A673 (cell line): ENCODE results near the gene SEZ6L. TPM values are rescaled to one million over a fixed set of nuclear protein-coding genes. Genes with fewer than 3 reads are reported as not detected.

Experiments
- BruUV-seq: library from RNA; stranded (reverse); fragments of 400-500 nt; replicated peaks from 2 replicates; lab custom pipeline; 2021; lab: Mats Ljungman, UMichigan
- CTCF ChIA-PET: fragments of 300-600 bp; sonication (Branson Sonifier 250); formaldehyde crosslinking; loops from one replicate; lab custom pipeline; 2022; ENCODE audit warnings: antibody characterized with exemption; lab: Charles Lee
- POLR2A ChIA-PET: fragments of 300-600 bp; sonication (Branson Sonifier 250); formaldehyde crosslinking; loops from one replicate; lab custom pipeline; 2022; ENCODE audit warnings: antibody characterized with exemption; ENCODE audit not compliant: low non-redundant PET; lab: Charles Lee
- DNase-seq: peaks from one replicate; pipeline ENCODE4 v3.0.0-alpha.2; 2015; ENCODE audit warnings: low spot score
- H3K27ac ChIP-seq: fragments of 200-600 bp; sonication (generic); 2 replicates; pipeline ENCODE4 v1.5.1; 2016; ENCODE audit warnings: mixed run types, low read depth, mild to moderate bottlenecking, mixed read lengths, antibody characterized with exemption, low read length; ENCODE audit not compliant: poor library complexity, severe bottlenecking
- H3K27me3 ChIP-seq: fragments of 200-600 bp; sonication (generic); replicated peaks from 2 replicates; pipeline ENCODE4 v1.6.1; 2017; ENCODE audit warnings: mixed run types, low read depth, mild to moderate bottlenecking, mixed read lengths, antibody characterized with exemption, low read length; ENCODE audit not compliant: insufficient read depth, poor library complexity
- H3K36me3 ChIP-seq: fragments of 200-600 bp; sonication (generic); 2 replicates; pipeline ENCODE4 v1.6.1; 2016; ENCODE audit warnings: mixed run types, mild to moderate bottlenecking, mixed read lengths, antibody characterized with exemption, low read length; ENCODE audit not compliant: insufficient read depth, poor library complexity, severe bottlenecking
- H3K4me1 ChIP-seq: fragments of 200-600 bp; sonication (generic); 2 replicates; pipeline ENCODE4 v1.6.1; 2017; ENCODE audit warnings: mixed run types, mild to moderate bottlenecking, mixed read lengths, antibody characterized with exemption, low read length; ENCODE audit not compliant: insufficient read depth, poor library complexity, severe bottlenecking
- H3K4me3 ChIP-seq: fragments of 200-600 bp; sonication (generic); 2 replicates; pipeline ENCODE4 v1.5.1; 2016; ENCODE audit warnings: low read depth, mixed run types, mild to moderate bottlenecking, mixed read lengths, low read length; ENCODE audit not compliant: poor library complexity, severe bottlenecking
- H3K9me3 ChIP-seq: fragments of 200-600 bp; sonication (generic); 2 replicates; pipeline ENCODE4 v1.6.1; 2016; ENCODE audit warnings: mixed run types, low read depth, mild to moderate bottlenecking, mixed read lengths, antibody characterized with exemption, low read length; ENCODE audit not compliant: poor library complexity, severe bottlenecking
- CTCF ChIP-seq: fragments of 300-800, 200-600 bp; sonication (generic); conservative IDR thresholded peaks from 2 replicates; pipeline ENCODE4 v1.5.1; 2017; ENCODE audit warnings: low read depth, mild to moderate bottlenecking, antibody characterized with exemption, low read length, moderate library complexity, mixed read lengths
- EZH2 ChIP-seq: fragments of 200-600 bp; sonication (generic); IDR thresholded peaks from 2 replicates; pipeline ENCODE4 v1.6.1; 2017; ENCODE audit warnings: borderline replicate concordance, low read depth, mild to moderate bottlenecking, mixed read lengths, antibody characterized with exemption, low read length; ENCODE audit not compliant: poor library complexity, severe bottlenecking
- intact Hi-C: fragments of 100-400 bp; cut with micrococcal nuclease; formaldehyde crosslinking; loops from one replicate; pipeline ENCODE4 v1.10.0; 2022; ENCODE audit not compliant: unreplicated experiment
- total RNA-seq: library from RNA; stranded (reverse); gene quantifications from 2 replicates; pipeline ENCODE4 v1.2.3, GENCODE V29; 2021

SEZ6L gene
- total RNA-seq, 1 experiment from 2014 or later, result 6.3 TPM

- no peak for DNase-seq
- intact Hi-C loops, result loop anchor here (10.0 kb wide), 1 partner anchor 112 kb away; no protein-coding TSS in a partner anchor
- POLR2A ChIA-PET, result interaction anchor here (0.6 kb wide), 1 partner anchor 77 kb away, joined by 4 read pairs; no protein-coding TSS in a partner anchor
- Histone ChIP-seq H3K27ac (no peak overlapping the region), H3K4me1 (peaks cover 6% of the 10 kb centered on the region), H3K9me3 (no peaks in the 10 kb centered on the region), H3K27me3 (peaks cover 25% of the 10 kb centered on the region), H3K36me3 (no peaks in the 10 kb centered on the region), H3K4me3 (no peak overlapping the region)
- CTCF ChIA-PET, result no interaction called here
- TF ChIP-seq CTCF (no peak), EZH2 (no peak)
- BruUV-seq, result no TSS peak
Measured at GRCh38 chr22:26127126-26127525, 42.1 kb upstream of the SEZ6L start.

GRCh38 chr22:26127556-26127955 is 41.7 kb upstream of the SEZ6L start:
- H3K27ac ChIP-seq, result no peak overlapping the region
- TF ChIP-seq CTCF, result no peak
- BruUV-seq, result no TSS peak
- H3K4me1 ChIP-seq, result peaks cover 2% of the 10 kb centered on the region
- H3K4me3 ChIP-seq, result no peak overlapping the region
- H3K27me3 ChIP-seq, result peaks cover 29% of the 10 kb centered on the region
- no peaks in the 10 kb centered on the region for H3K9me3 ChIP-seq
- H3K36me3 ChIP-seq, result no peaks in the 10 kb centered on the region
- intact Hi-C loops, result loop anchor here (10.0 kb wide), 1 partner anchor 113 kb away; no protein-coding TSS in a partner anchor
- POLR2A ChIA-PET, result no interaction called here
- CTCF ChIA-PET, result no interaction called here
- no peak for DNase-seq

- H3K27me3 ChIP-seq, result peaks cover 30% of the 10 kb centered on the region
- CTCF ChIA-PET, result no interaction called here
- BruUV-seq, result no TSS peak
- no peaks in the 10 kb centered on the region for H3K4me1 ChIP-seq
- intact Hi-C loops, result no loop called here
- no peak overlapping the region for H3K27ac ChIP-seq
- H3K4me3 ChIP-seq, result no peak overlapping the region
- no peak for DNase-seq
- H3K9me3 ChIP-seq, result no peaks in the 10 kb centered on the region
- no peaks in the 10 kb centered on the region for H3K36me3 ChIP-seq
- POLR2A ChIA-PET, result no interaction called here
- no peak for TF ChIP-seq CTCF
- no peak for TF ChIP-seq EZH2
Measured at GRCh38 chr22:26131589-26132154, 37.6 kb upstream of the SEZ6L start.
